ENCODE data around the gene EEIG1.

DNA sequence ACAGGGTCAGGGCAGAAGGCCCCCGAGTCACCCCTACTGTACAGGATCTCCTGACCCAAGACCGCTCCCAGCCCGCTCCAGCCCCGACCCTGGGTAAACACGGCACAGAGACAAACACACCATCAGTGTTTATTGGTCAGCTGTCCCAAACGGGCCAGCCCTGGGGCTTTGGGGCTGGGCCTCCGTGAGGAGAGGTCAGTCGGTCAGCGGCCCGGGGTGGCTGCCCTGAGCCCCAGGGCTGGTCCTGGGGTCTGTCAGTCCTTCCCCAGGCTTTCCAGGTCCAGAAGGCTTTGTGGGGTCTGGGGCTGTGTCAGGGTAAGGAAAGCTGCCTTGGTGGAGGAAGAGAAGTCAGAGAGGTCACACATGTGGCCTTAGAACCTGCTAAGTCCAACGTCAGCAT is 45.8 kb downstream of the EEIG1 start:
- TF ChIP-seq, protein P1, sequence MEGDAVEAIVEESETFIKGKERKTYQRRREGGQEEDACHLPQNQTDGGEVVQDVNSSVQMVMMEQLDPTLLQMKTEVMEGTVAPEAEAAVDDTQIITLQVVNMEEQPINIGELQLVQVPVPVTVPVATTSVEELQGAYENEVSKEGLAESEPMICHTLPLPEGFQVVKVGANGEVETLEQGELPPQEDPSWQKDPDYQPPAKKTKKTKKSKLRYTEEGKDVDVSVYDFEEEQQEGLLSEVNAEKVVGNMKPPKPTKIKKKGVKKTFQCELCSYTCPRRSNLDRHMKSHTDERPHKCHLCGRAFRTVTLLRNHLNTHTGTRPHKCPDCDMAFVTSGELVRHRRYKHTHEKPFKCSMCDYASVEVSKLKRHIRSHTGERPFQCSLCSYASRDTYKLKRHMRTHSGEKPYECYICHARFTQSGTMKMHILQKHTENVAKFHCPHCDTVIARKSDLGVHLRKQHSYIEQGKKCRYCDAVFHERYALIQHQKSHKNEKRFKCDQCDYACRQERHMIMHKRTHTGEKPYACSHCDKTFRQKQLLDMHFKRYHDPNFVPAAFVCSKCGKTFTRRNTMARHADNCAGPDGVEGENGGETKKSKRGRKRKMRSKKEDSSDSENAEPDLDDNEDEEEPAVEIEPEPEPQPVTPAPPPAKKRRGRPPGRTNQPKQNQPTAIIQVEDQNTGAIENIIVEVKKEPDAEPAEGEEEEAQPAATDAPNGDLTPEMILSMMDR (IDR thresholded peaks at IDR 0.05; ENCODE audit: insufficient read depth, low read length, poor library complexity, severe bottlenecking), result no peak
- no peak for TF ChIP-seq EZH2phosphoT487 (conservative IDR thresholded peaks at IDR 0.05; ENCODE audit: low read length)

Measured in SU-DHL-6 (cell line).